Mesendoderm (in vitro differentiated cells): ENCODE results near the gene CLMP.

ENCODE experiments used
- DNase-seq: peaks from one replicate; pipeline ENCODE4 v3.0.0; 2013
- H2AK5ac ChIP-seq: 2 replicates; pipeline ENCODE4 v1.6.1; 2013; ENCODE audit warnings: low read length, inconsistent platforms
- H2BK120ac ChIP-seq: 2 replicates; pipeline ENCODE4 v1.6.1; 2013; ENCODE audit warnings: low read depth, mild to moderate bottlenecking, low read length, moderate library complexity, mixed read lengths
- H2BK15ac ChIP-seq: replicated peaks from 2 replicates; pipeline ENCODE4 v1.6.1; 2013; ENCODE audit warnings: low read depth, mild to moderate bottlenecking, moderate library complexity
- H2BK5ac ChIP-seq: 2 replicates; pipeline ENCODE4 v1.6.1; 2013; ENCODE audit warnings: low read length, inconsistent platforms
- H3K18ac ChIP-seq: 2 replicates; pipeline ENCODE4 v1.6.1; 2013; ENCODE audit warnings: mild to moderate bottlenecking, low read length, mixed read lengths
- H3K23ac ChIP-seq: one replicate; pipeline ENCODE4 v1.6.1; 2013; ENCODE audit warnings: low read length
- H3K27ac ChIP-seq: 2 replicates; pipeline ENCODE4 v1.5.1; 2013; ENCODE audit warnings: low read depth, mild to moderate bottlenecking, inconsistent platforms, low read length, moderate library complexity
- H3K27me3 ChIP-seq: 2 replicates; pipeline ENCODE4 v1.6.1; 2013; ENCODE audit warnings: low read length, control low read depth, mild to moderate bottlenecking, inconsistent platforms; ENCODE audit not compliant: insufficient read depth, poor library complexity
- H3K36me3 ChIP-seq: 2 replicates; pipeline ENCODE4 v1.6.1; 2013; ENCODE audit warnings: low read length, inconsistent platforms; ENCODE audit not compliant: control insufficient read depth, insufficient read depth
- H3K4ac ChIP-seq: one replicate; pipeline ENCODE4 v1.6.1; 2013; ENCODE audit warnings: low read depth, mild to moderate bottlenecking, low read length, moderate library complexity
- H3K4me1 ChIP-seq: 2 replicates; pipeline ENCODE4 v1.6.1; 2013; ENCODE audit warnings: low read depth, low read length, inconsistent platforms; ENCODE audit not compliant: control insufficient read depth
- H3K4me2 ChIP-seq: 2 replicates; pipeline ENCODE4 v1.6.1; 2013; ENCODE audit warnings: low read length
- H3K4me3 ChIP-seq: 2 replicates; pipeline ENCODE4 v1.5.1; 2013; ENCODE audit warnings: mild to moderate bottlenecking, low read length
- H3K56ac ChIP-seq: one replicate; pipeline ENCODE4 v1.6.1; 2013; ENCODE audit warnings: low read length
- H3K79me1 ChIP-seq: 2 replicates; pipeline ENCODE4 v1.6.1; 2013; ENCODE audit warnings: low read length, inconsistent platforms
- H3K79me2 ChIP-seq: 2 replicates; pipeline ENCODE4 v1.6.1; 2013; ENCODE audit warnings: mild to moderate bottlenecking, low read length; ENCODE audit not compliant: control insufficient read depth, insufficient read depth
- H3K9ac ChIP-seq: 2 replicates; pipeline ENCODE4 v1.6.1; 2013; ENCODE audit warnings: low read length, inconsistent platforms
- H4K5ac ChIP-seq: one replicate; pipeline ENCODE4 v1.6.1; 2013; ENCODE audit warnings: low read length
- H4K8ac ChIP-seq: one replicate; pipeline ENCODE4 v1.6.1; 2013; ENCODE audit warnings: low read depth, mild to moderate bottlenecking, control low read depth, low read length, moderate library complexity
- WGBS: extraction: QIAGEN DNeasy Blood & Tissue Kit; methylation state at CpG from one replicate; pipeline ENCODE4 v1.1.7; 2013; ENCODE audit warnings: low lambda C conversion rate, missing lambda C conversion rate; ENCODE audit not compliant: insufficient coverage; ENCODE audit errors: extremely low coverage; 5-methylcytosine and 5-hydroxymethylcytosine counted together

Gene CLMP

DNA sequence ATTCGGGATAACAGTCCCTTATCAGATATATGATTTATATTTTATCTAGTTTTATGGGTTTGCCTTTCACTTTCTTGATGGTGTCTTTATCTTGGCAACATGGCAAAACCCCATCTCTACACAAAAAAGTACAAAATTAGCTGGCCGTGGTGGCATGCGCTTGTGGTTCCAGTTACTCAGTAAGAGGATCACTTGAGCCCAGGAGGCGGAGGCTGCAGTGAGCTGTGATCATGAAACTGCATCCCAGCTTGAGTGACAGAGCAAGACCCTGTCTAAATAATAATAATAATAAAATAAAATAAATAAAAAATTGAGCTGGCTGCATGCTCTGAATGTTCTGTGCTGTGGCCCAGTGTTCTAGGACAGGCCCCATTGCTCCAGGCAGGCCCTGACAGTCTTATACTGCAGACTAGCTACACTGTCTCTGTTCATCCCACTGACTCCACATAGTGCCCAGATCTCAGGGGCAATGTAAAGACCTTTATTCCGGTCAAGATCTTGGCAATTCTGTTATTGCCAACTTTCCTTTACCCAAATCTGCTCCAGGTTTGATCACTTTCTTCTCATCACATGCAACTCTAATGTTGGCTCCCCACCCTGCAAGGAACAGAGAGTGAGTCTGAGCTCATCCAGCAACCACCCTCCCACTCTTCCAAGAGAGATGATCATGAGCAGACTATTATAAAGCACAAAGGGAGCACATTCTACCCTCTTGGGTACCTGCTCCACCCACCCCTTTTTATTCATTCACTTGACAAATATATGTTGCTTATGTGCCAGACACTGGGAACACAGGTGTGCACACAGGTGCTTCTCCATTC, 141.9 kb downstream of the CLMP start:
- H3K79me2 ChIP-seq = no peaks in the 10 kb centered on the region
- WGBS = no CpG with 5 or more reads among the region's 5 CpGs
- no peak for DNase-seq
- no peak overlapping the region for H3K27ac ChIP-seq
- H3K23ac ChIP-seq = no peak overlapping the region
- no peak overlapping the region for H3K56ac ChIP-seq
- no peak overlapping the region for H4K8ac ChIP-seq
- H3K9ac ChIP-seq = no peak overlapping the region
- no peaks in the 10 kb centered on the region for H3K27me3 ChIP-seq
- no peak overlapping the region for H3K4me3 ChIP-seq
- H4K5ac ChIP-seq = no peak overlapping the region
- H2BK5ac ChIP-seq = no peak overlapping the region
- no peaks in the 10 kb centered on the region for H3K4me1 ChIP-seq
- H3K4ac ChIP-seq = no peak overlapping the region
- H3K36me3 ChIP-seq = peaks cover 9% of the 10 kb centered on the region
- no peak overlapping the region for H3K4me2 ChIP-seq
- H2BK15ac ChIP-seq = no peak overlapping the region
- H2BK120ac ChIP-seq = no peak overlapping the region
- no peak overlapping the region for H2AK5ac ChIP-seq
- peaks cover 3% of the 10 kb centered on the region for H3K79me1 ChIP-seq
- no peak overlapping the region for H3K18ac ChIP-seq

DNA sequence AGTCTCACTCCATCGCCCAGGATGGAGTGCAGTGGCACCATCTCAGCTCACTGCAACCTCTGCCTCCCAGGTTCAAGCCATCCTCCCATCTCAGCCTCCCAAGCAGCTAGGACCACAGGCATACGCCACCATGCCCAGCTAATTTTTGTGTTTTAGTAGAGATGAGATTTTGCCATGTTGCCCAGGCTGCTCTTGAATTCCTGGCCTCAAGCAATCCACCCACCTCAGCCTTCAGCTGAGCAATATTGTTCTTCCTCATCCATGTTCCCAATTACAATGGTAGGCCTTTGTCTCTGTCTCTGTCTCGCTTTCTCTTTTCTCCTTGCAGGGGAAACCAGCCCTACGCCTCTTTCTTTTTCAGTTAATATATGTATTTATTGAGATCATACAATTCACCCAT, 143.4 kb downstream of the CLMP start:
- Histone ChIP-seq H3K4me1 (no peaks in the 10 kb centered on the region), H3K79me1 (no peaks in the 10 kb centered on the region), H3K18ac (no peak overlapping the region), H3K4me2 (no peak overlapping the region), H4K5ac (no peak overlapping the region), H4K8ac (no peak overlapping the region), H2BK15ac (no peak overlapping the region), H3K4me3 (no peak overlapping the region), H3K36me3 (peaks cover under 1% of the 10 kb centered on the region), H3K56ac (no peak overlapping the region), H3K27ac (no peak overlapping the region), H2BK120ac (no peak overlapping the region), H2BK5ac (no peak overlapping the region), H3K27me3 (no peaks in the 10 kb centered on the region), H3K9ac (no peak overlapping the region), H3K4ac (no peak overlapping the region), H2AK5ac (no peak overlapping the region), H3K23ac (no peak overlapping the region), H3K79me2 (no peaks in the 10 kb centered on the region)
- DNase-seq = no peak
- no CpG with 5 or more reads among the region's 4 CpGs for WGBS

DNA sequence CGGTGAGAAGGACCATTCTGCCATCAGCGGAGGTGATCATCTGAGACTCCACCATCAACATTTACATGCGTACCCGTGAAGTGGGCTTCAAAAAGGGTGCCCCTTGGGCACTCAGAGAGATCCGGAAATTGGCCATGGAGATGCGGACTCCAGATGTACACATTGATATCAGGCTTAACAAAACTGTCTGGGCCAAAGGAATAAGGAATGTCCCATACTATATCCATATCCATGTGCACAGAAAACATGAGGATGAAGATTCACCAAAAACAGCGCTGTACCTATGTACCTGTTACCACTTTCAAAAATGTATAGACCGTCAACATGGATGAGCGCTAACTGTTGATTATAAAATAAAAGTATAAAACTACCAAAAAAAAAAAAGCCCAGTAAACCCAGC, 143.9 kb downstream of the CLMP start:
- H3K4me2 ChIP-seq = no peak overlapping the region
- no peak overlapping the region for H2AK5ac ChIP-seq

DNA sequence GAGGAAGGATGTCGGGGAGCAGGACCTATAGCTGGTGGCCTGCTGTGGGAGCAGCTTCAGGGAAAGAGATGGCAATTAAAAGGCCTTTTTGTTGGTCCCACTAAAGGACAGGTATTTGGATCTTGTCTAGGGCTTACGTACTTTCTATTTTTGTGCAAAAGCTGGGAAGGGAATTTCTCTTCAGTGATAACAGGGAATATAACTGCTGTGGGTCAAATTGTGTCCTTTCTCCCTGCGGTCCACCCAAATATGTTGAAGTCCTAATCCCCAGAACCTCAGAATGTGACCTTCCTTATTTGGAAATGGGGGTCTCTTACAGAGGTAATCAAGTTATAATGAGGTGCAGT, 147.1 kb downstream of the CLMP start:
- Histone ChIP-seq H3K27me3 (no peaks in the 10 kb centered on the region), H3K4me3 (no peak overlapping the region), H3K56ac (no peak overlapping the region), H3K23ac (no peak overlapping the region), H2AK5ac (no peak overlapping the region), H2BK120ac (no peak overlapping the region), H3K79me2 (no peaks in the 10 kb centered on the region), H3K9ac (no peak overlapping the region), H3K79me1 (no peaks in the 10 kb centered on the region), H2BK5ac (no peak overlapping the region), H3K27ac (no peak overlapping the region), H3K4me1 (no peaks in the 10 kb centered on the region), H2BK15ac (no peak overlapping the region), H4K5ac (no peak overlapping the region), H3K4ac (no peak overlapping the region), H3K18ac (no peak overlapping the region), H3K36me3 (no peaks in the 10 kb centered on the region), H3K4me2 (no peak overlapping the region), H4K8ac (no peak overlapping the region)
- WGBS = no CpG with 5 or more reads among the region's 3 CpGs
- DNase-seq = no peak

More for the DNA sequence above, 143.9 kb downstream of the CLMP start:
- Histone ChIP-seq H2BK120ac (no peak overlapping the region), H3K4me3 (no peak overlapping the region), H3K27ac (no peak overlapping the region), H3K79me2 (no peaks in the 10 kb centered on the region), H4K8ac (no peak overlapping the region), H3K9ac (no peak overlapping the region), H3K56ac (no peak overlapping the region), H2BK5ac (no peak overlapping the region), H2BK15ac (no peak overlapping the region), H3K4me1 (no peaks in the 10 kb centered on the region), H3K4ac (no peak overlapping the region), H3K79me1 (no peaks in the 10 kb centered on the region), H3K36me3 (no peaks in the 10 kb centered on the region), H4K5ac (no peak overlapping the region), H3K27me3 (no peaks in the 10 kb centered on the region), H3K23ac (no peak overlapping the region), H3K18ac (no peak overlapping the region)
- WGBS = no CpG with 5 or more reads among the region's 9 CpGs
- no peak for DNase-seq

DNA sequence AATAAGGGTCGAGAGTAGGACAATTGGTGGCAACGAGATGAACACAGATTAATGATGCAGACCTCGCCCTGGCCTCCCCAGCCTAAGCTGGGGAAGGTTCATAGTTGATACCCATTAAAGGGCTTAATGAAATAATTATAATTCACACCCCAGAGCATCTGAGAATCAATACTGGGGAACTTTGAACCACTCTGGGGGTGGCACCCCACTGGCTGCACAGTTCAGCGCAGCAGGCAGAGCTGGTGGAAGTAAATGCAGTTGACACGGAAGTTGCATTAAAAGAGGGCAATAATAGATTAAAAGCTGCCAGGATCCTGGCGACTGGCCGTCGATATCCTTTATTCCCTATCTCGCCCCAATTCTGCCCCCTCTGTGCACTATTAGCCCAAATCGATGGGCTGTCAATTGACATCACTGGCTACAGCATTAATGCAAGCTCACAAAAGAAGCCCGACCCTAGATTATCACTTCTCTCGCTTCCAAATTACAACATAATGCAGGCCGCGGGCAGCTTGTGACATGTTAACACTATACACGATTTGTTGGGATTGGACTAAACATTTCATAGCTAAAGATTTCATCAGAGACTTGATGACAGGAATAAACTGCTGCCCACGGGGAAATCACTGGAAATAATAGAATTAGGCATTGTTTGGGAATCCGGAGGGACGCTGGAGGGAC, 147.6 kb downstream of the CLMP start:
- Histone ChIP-seq H3K4ac (no peak overlapping the region), H4K5ac (no peak overlapping the region), H2BK120ac (no peak overlapping the region), H3K36me3 (no peaks in the 10 kb centered on the region), H3K27ac (no peak overlapping the region), H3K79me2 (no peaks in the 10 kb centered on the region), H3K4me3 (no peak overlapping the region), H3K23ac (no peak overlapping the region), H2BK5ac (no peak overlapping the region), H3K27me3 (no peaks in the 10 kb centered on the region), H3K4me1 (no peaks in the 10 kb centered on the region), H3K79me1 (no peaks in the 10 kb centered on the region), H3K18ac (no peak overlapping the region), H3K56ac (no peak overlapping the region), H3K9ac (no peak overlapping the region), H4K8ac (no peak overlapping the region), H2BK15ac (no peak overlapping the region), H3K4me2 (no peak overlapping the region), H2AK5ac (no peak overlapping the region)
- no CpG with 5 or more reads among the region's 18 CpGs for whole genome bisulfite sequencing
- no peak for DNase-seq
